NCI-H748 (cell line): ENCODE data around the gene BIRC7.
A peak's percentile ranks its signal among the peaks of the same experiment; 100 is the strongest.

Experiments
- DNase-seq: peaks from one replicate; lab custom pipeline; 2025; ENCODE audit not compliant: unreplicated experiment; lab: John Stamatoyannopoulos, UW

The BIRC7 gene

GRCh38 chr20:63224412-63225081, 11.2 kb upstream of the BIRC7 start:
- peak; percentile 1 for DNase-seq

DNA sequence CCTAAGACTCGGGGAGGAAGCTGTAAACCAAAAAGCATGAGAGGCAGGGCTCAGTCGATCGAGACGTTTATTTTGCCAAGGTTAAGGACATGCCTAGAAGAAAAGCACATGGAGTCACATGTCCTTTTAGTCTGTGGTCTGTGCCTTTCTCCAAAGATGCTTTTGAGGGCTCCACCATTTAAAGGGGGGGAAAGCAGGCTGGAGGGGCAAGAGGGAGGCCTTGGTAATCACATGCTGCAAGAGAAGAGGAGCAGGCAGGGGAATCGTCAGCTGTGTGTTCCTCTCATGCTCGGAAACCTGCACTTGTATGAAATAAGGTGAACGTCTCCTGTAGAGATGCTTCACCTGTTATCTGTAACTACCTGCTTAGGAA, 10.6 kb upstream of the BIRC7 start:
- DNase-seq, result no peak

- DNase-seq, result no peak
Measured at GRCh38 chr20:63226042-63226943, 9.4 kb upstream of the BIRC7 start.

DNA sequence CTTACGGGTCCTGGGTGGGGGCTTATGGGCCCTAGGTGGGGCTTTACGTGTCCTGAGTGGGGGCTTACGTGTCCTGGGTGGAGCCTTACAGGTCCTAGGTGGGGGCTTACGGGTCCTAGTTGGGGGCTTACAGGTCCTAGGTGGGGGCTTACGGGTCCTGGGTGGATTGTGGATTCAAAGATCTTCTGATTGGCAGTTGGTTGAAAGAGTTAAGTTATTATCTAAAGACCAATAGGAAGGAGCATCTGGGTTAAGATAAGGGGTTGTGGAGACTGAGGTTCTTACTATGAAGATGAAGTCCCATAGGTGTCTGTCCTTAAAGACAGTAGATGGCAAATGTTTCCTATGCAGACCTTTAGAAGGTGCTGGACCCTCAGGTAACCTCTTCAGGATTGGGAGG, 8.4 kb upstream of the BIRC7 start:
- DNase-seq, result no peak

- DNase-seq, result no peak
Measured at GRCh38 chr20:63228806-63229205, 6.9 kb upstream of the BIRC7 start.

DNA sequence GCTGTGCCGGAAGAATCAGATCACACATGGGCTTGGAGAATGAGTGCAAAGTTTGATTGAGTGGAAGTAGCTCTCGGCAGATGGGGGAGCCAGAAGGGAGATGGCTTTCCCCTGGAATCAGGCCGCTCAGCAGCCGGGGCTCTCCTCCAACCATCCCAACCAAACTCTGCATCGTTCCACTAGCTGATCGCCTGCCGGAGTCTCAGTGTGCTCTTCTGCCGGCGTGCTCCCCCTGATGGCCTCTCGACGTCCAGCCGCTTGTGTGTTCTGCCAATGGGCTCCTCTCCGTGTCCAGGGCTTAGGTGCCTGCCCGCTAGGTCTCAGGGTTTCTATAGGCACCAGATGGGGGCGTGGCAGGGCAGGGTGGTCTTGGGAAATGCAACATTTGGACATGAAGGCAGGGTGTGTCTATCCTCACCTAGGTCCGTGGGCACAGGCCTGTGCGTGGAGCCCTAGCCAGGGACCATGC, 4.9 kb upstream of the BIRC7 start:
- peak; percentile 13 for DNase-seq

GRCh38 chr20:63232235-63233060, 3.3 kb upstream of the BIRC7 start:
- no peak for DNase-seq

DNA sequence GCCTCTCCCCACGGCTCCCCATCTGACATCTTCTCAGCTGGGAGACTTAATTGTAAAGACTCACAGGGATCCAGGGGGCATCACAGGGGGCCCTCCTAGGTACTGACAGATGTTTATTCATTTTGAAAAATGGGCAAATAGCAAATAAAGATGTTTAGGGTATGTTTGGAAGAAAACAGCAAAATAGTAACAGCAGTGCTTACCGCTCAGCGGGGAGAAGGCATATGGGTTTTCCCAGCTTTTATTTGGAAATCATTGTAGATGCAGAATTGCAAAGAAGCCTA, 2.7 kb upstream of the BIRC7 start:
- DNase-seq, result no peak

GRCh38 chr20:63233924-63234323, 1.8 kb upstream of the BIRC7 start:
- no peak for DNase-seq

DNA sequence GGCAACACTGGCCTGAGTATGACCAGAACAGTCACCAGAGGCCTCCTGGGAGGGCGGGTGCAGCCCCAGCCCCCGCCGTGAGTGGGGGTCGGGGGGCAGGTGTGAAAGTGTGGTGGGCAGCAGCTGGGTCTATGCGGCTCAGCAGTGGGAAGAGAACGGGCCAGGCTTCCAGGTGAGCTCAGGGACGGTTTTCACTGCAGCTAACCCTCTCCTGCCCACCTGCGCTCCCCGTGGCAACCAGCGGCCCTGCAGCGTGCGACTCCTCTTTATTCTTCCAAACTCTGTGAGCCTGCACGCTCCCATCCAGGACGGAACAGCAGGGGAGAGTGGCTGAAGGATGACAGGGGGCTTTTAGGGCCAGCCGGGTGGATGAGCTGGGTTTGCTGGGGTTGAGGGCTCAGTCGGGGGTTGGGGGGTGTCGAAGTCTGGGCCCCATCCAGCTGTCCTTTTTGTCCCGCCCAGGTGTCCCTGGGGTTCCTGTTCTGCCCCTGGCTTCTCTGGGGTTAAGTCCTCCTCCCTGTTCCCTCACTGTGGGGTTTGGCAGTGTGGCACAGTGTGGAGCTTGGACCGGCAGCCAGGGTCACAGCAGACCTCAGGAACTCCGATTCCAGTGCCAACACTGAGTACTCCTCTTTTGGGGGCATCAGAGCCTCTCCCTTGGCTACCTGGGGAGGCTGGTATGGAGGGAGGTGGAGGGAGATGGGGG, 859 bp upstream of the BIRC7 start:
- DNase-seq, result peak; percentile 9

DNA sequence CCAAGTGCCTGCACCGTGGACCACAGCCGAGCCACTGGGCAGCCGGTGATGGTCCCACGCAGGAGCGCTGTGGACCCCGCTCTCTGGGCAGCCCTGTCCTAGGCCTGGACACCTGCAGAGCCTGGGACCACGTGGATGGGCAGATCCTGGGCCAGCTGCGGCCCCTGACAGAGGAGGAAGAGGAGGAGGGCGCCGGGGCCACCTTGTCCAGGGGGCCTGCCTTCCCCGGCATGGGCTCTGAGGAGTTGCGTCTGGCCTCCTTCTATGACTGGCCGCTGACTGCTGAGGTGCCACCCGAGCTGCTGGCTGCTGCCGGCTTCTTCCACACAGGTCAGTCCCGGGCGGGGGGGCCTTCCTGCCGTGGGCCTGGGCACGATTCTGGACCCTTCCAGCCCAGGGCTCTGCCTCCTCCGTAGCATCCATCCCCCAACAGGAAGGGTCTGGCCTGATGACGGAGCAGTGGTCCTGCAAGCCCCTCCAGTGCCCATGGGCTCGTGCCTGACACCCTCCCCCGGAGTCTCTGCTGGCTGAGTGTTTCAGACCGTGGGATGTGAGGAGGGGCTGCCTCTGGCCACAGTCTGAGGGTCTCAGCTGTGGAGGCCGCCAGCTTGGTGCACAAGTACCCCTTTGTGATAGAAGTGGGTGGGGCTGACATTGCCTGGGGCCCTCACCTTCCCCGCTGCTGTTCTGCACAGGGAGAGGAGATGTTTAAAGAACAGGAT, 572 bp downstream of the BIRC7 start:
- no peak for DNase-seq

DNA sequence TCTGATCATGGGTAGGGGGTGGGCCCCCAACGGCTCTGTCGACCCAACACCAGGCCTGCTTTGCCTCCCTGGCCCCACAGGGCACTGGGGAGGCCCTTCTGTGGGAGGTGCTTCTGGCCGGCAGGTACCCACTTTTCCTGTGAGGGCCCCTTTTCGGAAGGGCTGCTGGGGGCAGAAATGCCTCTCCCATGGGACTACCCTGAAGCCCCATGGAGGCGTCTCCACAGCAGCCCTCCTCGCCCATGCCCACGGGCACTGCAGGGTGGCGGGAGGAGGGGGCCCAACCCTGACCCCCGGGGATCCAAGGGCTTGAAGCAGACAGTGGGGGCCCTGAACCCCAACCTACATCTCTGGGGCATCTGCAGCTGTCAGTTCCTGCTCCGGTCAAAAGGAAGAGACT, 2.3 kb downstream of the BIRC7 start:
- DNase-seq, result no peak

DNA sequence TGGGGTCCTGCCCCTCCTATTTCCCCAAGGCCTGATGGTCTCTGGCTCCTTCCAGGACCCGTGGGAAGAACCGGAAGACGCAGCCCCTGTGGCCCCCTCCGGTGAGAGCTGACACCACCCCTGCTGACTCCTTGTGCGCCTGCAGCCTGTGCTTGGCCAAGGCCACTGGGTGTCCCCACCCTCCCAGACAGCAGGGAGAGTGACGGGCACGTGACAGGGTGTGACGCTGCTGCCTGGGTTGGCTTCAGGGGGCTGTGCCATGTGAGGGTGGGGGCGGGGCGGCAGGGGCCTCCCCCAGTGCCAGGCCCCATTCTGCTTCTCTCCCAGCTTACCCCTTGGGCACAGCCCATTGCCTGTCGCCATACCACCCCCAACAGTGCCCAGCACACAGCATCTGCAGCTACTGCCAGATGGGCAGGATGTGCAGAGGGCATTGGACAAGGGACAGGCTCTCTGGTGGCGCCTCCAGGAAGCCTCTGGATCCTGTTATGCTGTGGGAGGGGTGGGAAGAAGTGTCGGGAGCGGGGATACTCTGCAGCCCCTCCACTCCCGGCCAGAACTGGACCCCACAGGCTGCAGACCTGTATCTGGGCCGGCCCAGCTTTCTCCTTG, 2.9 kb downstream of the BIRC7 start:
- DNase-seq, result no peak

GRCh38 chr20:63239431-63239830, 3.7 kb downstream of the BIRC7 start:
- no peak for DNase-seq

GRCh38 chr20:63240004-63240403, 4.3 kb downstream of the BIRC7 start:
- DNase-seq, result no peak

- no peak for DNase-seq
Measured at GRCh38 chr20:63241272-63241671, 5.6 kb downstream of the BIRC7 start.

- DNase-seq, result no peak
Measured at GRCh38 chr20:63242736-63243135, 7.0 kb downstream of the BIRC7 start.

DNA sequence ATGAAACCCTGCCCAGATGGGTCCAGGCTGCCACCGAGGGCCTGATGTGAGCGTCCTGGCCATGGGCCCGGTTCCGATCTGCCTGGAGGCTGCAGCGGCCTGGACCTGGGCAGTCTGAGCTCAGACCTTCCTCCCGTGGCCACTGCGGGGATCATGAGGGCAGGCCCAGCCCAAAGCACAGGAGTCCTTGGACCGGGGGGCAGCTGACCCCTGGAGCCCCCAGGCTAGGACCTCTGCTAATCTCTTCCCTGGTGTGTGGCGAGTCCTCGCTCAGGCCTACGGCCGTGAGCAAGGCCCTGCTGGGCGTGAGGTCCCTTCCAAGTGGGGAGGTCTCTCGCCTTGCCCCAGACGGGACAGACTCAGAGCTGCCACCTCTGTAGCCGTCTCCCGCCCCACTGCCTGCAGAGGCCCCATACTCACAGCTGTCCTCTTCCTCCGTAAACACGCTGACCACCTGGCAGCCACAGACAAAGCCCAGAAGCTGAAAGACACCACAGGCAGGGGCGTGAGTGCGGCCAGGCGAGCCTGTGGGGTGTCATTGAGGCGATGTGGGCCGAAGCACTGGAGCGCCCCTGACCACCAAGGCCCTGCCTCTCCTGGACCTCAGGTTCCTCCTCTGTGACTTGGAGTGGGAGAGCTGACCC, 8.0 kb downstream of the BIRC7 start:
- DNase-seq, result no peak

DNA sequence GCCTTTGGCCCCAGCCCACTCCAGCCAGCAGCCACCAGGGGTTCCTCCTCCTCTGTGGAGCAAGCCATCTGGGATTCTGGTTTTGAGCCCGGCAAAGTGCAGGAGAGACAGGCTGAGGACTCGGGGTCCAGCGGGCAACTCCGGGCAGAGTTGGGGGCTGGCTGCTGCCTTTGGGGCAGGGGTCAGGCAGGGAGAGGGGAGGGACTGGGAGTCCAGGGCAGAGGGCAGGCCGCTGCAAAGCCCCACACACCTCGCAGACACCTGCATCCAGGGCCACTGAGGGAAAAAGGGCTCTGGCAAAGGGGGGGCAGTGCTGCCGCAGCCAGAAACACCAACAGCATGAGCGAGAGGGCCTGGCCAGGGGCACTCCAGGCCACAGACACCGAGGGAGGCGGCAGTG, 8.8 kb downstream of the BIRC7 start:
- DNase-seq, result no peak
